GM06990 (cell line): ENCODE measurements around the gene FAM131C.
"Not testable (repeated sequence)": the region's sequence is repeated elsewhere in the genome, so short reads cannot be mapped to it uniquely, and the experiment has no call there.

Experiments
- DNase-seq: peaks from one replicate; pipeline ENCODE4 v3.0.0-alpha.2; 2011; ENCODE audit not compliant: insufficient read length; ENCODE audit errors: extremely low read depth
- H3K27me3 ChIP-seq: replicated peaks from 2 replicates; pipeline ENCODE4 v1.6.0; 2011; ENCODE audit warnings: low read length; ENCODE audit not compliant: control insufficient read depth, insufficient read depth
- H3K36me3 ChIP-seq: 2 replicates; pipeline ENCODE4 v1.5.1; 2011; ENCODE audit warnings: low read length; ENCODE audit not compliant: control insufficient read depth, insufficient read depth
- H3K4me3 ChIP-seq: replicated peaks from 2 replicates; pipeline ENCODE4 v1.5.1; 2011; ENCODE audit warnings: low read depth, mild to moderate bottlenecking, control low read depth, low read length
- TF ChIP-seq, protein P1 (sequence below): IDR thresholded peaks from 2 replicates; pipeline ENCODE4 v1.5.1; 2011; ENCODE audit warnings: low read length, control low read depth, mild to moderate bottlenecking, inconsistent platforms; ENCODE audit not compliant: insufficient read depth, poor library complexity, severe bottlenecking

The FAM131C gene

DNA sequence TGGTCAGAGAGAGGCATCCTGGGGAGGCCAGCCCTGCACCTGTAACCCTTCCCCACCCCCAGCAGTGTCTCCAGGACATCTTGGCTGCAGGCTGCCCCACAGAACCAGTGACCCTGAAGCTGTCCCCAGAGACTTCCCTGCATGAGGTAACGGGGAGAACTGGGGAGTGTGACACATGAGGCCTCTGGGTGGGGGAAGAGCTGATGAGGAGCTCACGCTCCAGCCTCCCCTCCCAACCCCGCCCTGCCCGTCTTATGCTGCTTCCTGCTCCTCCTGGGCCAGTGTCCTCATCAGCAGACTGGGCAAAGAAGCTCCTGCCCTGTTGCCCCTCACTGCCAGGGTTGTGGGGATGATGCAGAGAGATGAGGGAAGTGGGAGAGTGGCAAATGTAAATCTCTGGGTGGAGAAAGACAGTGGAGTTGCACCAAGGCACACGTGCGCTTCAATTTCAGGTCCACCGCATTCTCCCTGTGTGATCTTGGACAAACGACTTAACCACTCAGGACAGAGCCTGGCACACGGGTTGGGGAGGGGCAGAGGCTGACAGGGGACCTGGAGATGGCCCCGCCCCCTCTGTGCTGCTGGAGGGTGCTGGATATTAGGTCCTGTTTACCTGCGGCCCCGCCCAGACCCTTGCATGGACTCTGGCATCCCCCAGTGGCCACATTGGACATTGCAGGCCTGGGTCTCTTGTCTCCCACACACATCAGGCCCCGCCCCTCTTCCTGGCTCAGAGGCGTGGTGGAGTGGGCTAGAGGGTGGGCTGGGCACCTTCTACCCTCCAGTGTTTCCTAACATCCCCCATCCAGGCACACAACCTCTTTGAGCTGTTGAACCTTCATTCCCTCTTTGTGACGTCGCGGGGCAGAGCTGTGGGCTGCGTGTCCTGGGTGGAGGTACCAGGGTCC is 17.6 kb downstream of the FAM131C start:
- H3K27me3 ChIP-seq, result peaks cover 1% of the 10 kb centered on the region; the same call in 1 of the 2 replicates
- no peaks in the 10 kb centered on the region for H3K36me3 ChIP-seq
- TF ChIP-seq, protein P1, sequence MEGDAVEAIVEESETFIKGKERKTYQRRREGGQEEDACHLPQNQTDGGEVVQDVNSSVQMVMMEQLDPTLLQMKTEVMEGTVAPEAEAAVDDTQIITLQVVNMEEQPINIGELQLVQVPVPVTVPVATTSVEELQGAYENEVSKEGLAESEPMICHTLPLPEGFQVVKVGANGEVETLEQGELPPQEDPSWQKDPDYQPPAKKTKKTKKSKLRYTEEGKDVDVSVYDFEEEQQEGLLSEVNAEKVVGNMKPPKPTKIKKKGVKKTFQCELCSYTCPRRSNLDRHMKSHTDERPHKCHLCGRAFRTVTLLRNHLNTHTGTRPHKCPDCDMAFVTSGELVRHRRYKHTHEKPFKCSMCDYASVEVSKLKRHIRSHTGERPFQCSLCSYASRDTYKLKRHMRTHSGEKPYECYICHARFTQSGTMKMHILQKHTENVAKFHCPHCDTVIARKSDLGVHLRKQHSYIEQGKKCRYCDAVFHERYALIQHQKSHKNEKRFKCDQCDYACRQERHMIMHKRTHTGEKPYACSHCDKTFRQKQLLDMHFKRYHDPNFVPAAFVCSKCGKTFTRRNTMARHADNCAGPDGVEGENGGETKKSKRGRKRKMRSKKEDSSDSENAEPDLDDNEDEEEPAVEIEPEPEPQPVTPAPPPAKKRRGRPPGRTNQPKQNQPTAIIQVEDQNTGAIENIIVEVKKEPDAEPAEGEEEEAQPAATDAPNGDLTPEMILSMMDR, result peak; percentile 99
- H3K4me3 ChIP-seq, result no peak overlapping the region
- DNase-seq, result peak; percentile 73

DNA sequence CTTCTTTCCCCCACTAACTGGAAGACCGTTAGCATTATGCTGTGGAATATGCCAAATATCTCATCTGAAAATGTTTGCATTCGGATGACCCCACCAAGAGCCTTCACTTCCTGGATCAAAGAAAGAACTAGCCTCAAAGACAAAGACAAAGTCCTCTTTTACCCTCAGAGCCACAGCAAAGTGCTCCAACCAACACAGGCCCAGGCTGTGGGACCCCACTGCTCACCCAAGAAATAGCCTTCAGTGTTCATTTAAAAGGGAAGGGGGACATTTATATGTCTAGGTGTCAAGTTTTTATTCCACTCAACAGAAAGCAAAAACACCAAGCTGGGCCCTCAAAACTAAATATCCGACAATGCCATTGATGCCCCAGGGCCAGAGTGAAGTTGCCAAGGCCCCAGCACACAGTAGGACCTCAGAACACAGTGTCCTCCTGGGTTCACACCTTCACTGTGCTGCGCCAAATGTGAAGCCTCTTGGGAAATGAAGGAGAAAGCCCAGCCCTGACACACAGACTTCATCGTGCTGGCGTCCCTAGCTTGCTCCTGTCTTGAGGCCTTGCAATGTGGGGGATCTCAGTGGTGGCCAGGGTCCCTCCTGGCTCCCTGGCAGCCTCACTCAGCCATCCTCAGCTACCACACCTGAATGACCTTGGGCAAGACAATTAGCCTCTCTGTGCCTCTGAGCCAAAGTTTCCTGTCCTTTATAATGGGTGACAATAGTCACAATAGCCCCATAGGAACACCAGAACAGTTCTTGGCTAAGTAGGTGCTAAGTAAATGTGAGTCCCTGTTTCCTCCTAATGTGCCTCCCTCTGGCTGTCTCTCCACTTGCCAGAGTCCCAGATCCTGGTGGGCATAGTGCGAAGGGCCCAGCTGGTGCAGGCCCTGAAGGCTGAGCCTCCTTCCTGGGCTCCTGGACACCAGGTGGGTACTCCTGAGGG is 18.6 kb downstream of the FAM131C start:
- Histone ChIP-seq H3K27me3 (no peaks in the 10 kb centered on the region; the same call in 1 of the 2 replicates), H3K36me3 (no peaks in the 10 kb centered on the region), H3K4me3 (no peak overlapping the region)
- no peak for DNase-seq
- TF ChIP-seq, protein P1, result no peak

DNA sequence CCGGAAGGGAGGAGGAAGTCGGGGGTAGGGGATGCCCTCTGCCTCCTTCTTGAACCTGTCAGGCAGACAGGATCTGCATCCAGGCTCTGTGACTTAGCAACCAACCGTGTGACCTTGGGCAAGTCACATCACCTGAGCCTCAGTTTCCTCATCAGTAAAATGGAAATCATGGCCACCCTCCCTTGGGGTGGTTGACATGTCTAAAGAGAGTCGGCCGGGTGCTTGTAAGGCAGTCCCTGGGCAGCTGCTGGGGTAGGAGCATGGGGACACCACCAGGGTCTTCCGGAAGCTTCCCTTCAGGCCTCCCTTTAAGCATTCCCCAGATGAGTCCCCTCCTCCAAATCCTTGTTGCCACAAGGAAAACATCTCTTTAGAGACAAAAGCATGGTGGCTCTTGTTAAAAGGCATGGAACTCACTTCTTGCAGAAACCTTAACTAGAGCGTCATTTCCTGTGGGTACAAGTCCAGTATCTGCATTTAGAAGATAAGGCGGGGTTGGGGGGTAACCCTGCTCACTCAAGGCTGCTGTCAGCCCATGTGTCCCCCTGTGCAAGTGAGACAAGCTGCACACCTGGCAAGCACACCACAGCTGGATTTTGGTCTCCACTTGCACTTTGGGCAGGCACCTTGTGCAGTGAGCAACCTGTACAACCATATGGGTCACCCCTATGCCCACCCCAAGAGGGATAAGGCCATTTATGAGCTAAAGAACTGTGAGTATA is 19.5 kb downstream of the FAM131C start:
- Histone ChIP-seq H3K4me3 (no peak overlapping the region), H3K27me3 (no peaks in the 10 kb centered on the region; the same call in 1 of the 2 replicates), H3K36me3 (no peaks in the 10 kb centered on the region)
- DNase-seq, result no peak
- TF ChIP-seq, protein P1, result no peak

DNA sequence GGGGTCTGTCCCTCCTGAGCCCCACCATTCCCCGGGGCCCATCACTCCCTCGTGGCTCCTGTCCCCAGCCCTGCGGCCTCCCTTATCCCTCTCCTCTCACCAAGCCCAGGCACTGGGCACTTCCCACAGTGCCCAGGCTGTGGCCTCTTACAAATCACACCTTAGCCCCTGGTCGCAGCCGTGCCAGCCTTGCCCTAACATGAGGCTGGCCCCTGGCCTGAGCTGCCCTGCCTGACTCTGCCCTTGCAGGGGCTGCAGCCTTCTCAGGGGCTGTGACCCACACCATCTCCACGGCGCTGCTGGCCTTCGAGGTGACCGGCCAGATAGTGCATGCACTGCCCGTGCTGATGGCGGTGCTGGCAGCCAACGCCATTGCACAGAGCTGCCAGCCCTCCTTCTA is 21.5 kb downstream of the FAM131C start:
- not testable (repeated sequence) for DNase-seq, H3K36me3 ChIP-seq, H3K4me3 ChIP-seq, H3K27me3 ChIP-seq

DNA sequence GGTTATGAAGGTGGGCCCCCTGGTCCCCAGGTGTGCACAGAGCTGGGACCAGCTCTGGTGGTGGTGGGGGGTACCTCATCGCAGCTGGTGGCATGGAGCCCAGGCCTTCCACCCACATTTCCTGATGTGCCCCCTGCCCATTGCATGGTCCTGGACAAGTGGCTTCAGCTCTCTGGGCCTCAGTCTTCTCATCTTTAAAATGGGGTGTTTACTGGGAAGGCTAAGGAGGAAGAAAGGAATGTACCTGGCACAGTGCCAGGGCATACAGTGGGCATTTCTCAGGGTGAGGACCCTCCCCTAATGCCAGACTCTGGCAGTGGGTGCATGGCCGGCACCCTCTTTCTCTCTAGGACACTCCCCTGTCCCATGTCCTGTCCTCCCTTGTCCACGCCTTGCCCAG is 22.4 kb downstream of the FAM131C start:
- Histone ChIP-seq H3K27me3 (no peaks in the 10 kb centered on the region; the same call in 1 of the 2 replicates), H3K36me3 (no peaks in the 10 kb centered on the region), H3K4me3 (no peak overlapping the region)
- DNase-seq, result no peak
- TF ChIP-seq, protein P1, result no peak
